Hematopoietic multipotent progenitor cell treated with erythropoietin and hydrocortisone succinate and interleukin-3 and kit ligand, for 15 days (in vitro differentiated cells): Measurements from ENCODE around the gene CPNE4.
"Not testable (repeated sequence)": the region's sequence is repeated elsewhere in the genome, so short reads cannot be mapped to it uniquely, and the experiment has no call there.

Source experiments
- DNase-seq: peaks from one replicate; pipeline ENCODE4 v3.0.0-alpha.2; 2015; ENCODE audit warnings: low spot score

Gene CPNE4

GRCh38 chr3:131957980-131958379 is 76.8 kb downstream of the CPNE4 start:
- no peak for DNase-seq

GRCh38 chr3:131957511-131957910 is 77.3 kb downstream of the CPNE4 start:
- no peak for DNase-seq

GRCh38 chr3:131948806-131949205 is 86.0 kb downstream of the CPNE4 start:
- DNase-seq = no peak

- no peak for DNase-seq
Observed at GRCh38 chr3:131944676-131945075, 90.1 kb downstream of the CPNE4 start.

DNA sequence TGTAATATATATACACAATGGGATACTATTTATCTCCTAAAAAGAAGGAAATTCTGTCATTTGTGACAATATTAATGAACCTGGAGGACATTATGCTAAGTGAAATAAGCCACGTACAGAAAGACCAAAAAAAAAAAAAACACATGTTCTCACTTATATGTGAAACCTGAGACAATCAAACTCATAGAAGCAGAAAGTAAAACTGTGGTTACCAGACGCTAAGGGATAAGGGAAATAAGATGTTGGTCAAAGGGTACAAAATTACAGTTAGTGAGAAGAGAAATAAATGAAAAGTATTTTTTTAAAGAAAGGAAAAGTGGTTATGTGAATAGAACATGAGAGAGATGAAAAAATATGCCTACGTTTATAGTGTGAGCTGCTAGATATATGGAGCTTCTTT is 101.1 kb downstream of the CPNE4 start:
- DNase-seq = no peak

- DNase-seq = no peak
Observed at GRCh38 chr3:131928593-131928992, 106.2 kb downstream of the CPNE4 start.

- DNase-seq = no peak
Observed at GRCh38 chr3:131925571-131925970, 109.2 kb downstream of the CPNE4 start.

DNA sequence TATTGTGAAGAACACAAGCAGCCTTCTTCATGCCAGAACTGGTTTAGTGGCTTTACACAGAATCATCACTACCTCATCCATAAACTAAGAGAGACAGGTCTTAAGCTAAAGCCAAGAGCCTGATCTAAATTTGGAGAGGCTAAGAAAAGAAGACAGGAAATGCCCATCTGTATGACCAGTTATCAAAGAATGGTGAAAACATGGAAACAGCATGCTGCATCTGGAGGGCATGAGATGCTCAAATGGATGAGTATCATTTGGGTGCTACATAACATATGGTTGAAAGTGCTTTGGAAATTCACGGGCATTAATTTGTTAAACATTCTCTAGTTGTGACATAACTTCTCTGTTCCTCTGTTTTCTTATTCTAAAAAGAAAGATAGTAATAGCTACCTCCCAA is 112.5 kb downstream of the CPNE4 start:
- DNase-seq = no peak

GRCh38 chr3:131917006-131917405 is 117.8 kb downstream of the CPNE4 start:
- no peak for DNase-seq

GRCh38 chr3:131914090-131914691 is 120.6 kb downstream of the CPNE4 start:
- DNase-seq = no peak

GRCh38 chr3:131912255-131912654 is 122.6 kb downstream of the CPNE4 start:
- no peak for DNase-seq

GRCh38 chr3:131907796-131908195 is 127.0 kb downstream of the CPNE4 start:
- DNase-seq = no peak

DNA sequence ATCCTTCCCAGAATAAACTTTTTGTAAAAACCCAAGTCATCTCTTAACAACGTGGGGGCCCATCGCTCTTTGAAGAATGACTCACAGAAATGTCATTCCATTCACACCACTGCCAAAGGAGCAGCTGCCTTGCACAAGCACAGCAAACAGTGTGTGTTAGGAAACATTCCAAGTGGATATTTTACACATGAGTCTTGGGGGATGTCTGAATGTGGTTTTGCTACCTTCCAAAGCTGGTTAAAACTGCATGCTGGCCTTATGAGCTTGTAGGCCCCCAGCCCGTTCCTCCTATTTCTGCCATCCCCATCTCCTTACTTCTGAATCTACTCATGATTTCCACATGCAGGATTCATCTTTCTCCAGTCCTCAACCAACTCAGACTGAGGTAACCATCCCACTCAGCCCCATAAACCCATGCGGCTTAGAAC is 130.8 kb downstream of the CPNE4 start:
- DNase-seq = no peak

DNA sequence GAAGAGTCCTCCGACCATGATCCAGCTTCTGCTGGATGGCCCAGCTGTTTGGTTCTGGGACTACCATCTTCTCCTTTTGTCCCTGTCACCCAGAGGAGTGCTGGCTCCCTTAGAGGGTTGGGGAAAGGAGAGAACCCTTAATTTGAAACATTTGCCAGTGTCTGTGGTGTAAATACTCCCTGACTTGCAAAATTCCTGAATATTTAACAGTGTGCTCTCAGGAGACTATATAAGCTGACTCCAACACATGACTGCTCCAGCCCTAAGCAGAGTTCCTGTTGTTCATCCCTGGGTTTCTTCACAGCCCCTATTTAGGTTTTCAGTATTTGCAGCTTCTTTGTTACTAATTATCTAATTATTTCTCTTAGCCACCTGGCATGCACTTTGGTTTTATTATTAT is 133.1 kb downstream of the CPNE4 start:
- no peak for DNase-seq

DNA sequence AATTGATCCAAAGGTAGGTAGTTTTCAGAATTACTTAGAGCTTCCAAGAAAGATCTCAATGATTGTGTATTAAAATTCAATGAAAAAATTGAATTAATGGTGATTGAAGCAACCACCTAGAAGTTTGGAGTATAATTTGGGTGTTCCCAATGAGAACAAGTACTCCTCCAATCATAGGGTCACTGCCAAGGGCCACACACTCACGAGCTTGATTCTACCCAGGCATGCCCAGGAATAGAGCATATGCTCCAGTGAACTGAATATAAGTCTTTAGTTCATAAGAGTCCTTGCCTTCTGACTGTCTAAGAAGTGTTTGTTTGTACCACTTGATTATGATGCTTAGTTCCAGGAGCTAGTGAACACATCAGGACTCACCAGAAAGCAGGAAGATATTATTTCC is 133.9 kb downstream of the CPNE4 start:
- no peak for DNase-seq

- DNase-seq = no peak
Observed at GRCh38 chr3:131899021-131899420, 135.8 kb downstream of the CPNE4 start.

DNA sequence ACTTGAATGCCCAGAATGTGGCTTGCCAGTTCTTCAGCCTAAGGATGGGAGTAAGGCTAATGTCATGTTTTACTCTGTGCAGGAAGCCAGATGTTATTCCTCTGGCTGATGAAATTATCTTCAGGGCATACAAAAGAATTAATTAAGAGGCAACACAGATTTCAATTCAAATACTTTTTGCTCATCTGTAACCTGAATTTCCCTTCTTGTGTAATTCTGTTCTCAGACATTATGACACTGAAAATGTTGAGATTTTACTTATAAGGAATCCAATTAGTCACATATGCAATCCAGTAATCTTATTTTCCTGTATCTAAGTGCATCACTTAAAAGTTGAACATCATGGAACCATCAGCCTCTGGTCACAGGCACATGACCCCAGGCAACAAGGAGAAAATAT is 136.5 kb downstream of the CPNE4 start:
- DNase-seq = no peak

DNA sequence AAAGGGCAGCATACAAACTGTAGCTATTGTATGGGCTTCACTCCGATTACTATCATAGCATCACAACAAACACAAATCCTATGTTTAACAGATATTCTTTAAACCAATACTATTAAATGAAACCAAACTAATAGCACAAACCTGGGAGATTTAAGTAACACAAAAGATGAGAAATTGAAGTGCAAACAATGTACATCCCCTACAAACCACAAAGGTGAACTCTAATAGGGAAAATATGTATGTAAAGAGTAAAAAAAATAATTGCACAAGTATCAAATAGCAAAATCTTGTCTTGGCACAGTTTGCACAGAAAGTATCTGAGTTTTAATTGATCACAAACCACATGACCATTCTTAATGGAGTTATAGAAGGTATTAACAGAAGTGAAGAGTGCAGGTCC is 138.5 kb downstream of the CPNE4 start:
- no peak for DNase-seq

GRCh38 chr3:131895766-131896165 is 139.0 kb downstream of the CPNE4 start:
- DNase-seq = no peak

GRCh38 chr3:131892331-131892730 is 142.5 kb downstream of the CPNE4 start:
- DNase-seq = no peak

GRCh38 chr3:131885871-131886270 is 148.9 kb downstream of the CPNE4 start:
- not testable (repeated sequence) for DNase-seq

- DNase-seq = no peak
Observed at GRCh38 chr3:131883711-131884407, 151.0 kb downstream of the CPNE4 start.

- DNase-seq = no peak
Observed at GRCh38 chr3:131883086-131883485, 151.7 kb downstream of the CPNE4 start.

DNA sequence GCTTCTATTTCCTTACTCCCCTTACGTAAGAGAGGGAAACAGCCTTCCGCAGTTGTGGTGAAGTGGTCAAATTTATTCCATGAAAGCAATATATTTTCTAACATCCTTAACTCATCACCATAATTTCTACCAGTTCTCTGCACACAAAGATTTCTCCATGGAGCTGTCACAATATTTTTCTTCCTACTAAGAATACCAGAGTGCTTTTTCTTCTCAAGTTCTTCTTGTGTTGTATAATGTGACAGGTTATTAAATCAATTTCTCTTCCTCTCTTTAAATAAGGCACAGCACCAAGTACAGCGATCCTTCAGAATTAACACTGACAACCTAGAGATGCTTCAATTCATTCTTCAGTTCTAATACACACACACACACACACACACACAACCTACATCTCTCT is 153.0 kb downstream of the CPNE4 start:
- DNase-seq = no peak
